ENCODE results near the gene NOTCH1. TPM values are rescaled to one million over a fixed set of nuclear protein-coding genes. Genes with fewer than 3 reads are reported as not detected.
"Not testable (repeated sequence)": the region's sequence is repeated elsewhere in the genome, so short reads cannot be mapped to it uniquely, and the experiment has no call there.

Gene NOTCH1
- total RNA-seq, 1 experiment from 2014 or later: 3.2 TPM

DNA sequence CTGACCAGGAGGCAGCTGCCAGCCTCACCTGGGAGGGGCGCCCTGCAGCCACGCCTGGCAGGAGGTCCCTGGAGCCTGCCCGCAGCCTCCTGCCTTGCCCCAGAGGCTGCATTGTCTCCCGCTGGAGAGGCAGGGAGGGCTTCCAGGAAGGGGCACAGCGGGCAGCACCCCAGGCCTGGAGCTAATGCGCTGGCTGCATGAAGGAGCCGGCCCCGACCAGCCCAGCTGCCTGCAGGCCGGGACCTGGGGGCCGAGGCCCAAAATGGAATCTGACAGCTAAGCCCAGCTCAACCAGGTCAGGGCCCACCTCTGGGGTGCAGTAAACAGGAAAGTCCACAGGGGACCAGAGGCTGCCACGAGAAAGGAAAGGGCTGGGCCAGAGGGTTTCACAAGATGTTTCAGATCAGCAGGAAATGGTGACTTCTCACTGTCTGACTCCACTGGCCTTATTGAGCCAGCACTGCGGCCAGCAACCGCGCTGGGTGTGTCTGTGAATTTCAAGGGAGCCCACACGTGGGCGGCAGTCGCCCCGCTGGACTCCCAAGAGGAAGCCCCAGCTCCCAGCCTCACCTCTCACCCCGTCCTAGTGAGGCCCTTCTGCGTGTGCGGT, 18.6 kb upstream of the NOTCH1 start:
- no peak for DNase-seq (ENCODE audit: low spot score)

DNA sequence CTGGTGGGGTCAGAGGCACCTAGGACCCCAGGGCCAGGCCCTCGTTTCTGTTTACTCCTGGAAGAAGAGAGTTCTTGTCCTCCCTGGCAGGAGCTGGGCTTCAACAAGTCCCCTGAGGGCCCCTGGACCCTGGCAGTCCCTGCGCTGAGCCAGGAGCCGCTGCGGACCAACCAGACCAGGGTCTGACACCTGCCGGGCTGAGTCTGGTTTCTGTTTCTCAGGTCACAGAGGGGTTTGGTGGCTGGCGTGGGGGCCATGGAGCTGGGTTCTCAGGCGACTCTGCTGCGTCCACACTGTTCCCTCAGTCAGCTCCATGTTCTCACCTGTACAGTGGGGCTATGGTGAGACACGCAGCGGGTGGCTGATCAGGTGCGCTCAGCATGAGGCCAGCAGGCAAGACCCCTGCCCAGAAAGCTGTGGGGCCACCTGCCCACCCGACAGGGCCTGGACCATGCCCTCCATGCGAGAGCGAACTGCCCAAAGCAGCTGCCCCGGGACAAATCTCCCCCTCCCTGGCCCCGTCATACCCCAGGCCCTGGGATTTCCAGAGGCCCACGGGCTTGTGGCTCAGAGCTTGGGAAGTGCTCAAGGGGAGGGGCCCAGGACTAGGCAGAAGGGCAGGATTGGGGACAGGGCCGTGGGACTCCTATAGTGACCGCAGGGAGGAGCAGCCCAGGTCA, 17.9 kb upstream of the NOTCH1 start:
- DNase-seq (ENCODE audit: low spot score): no peak

- DNase-seq (ENCODE audit: low spot score): no peak
Measured at GRCh38 chr9:136562746-136563495, 17.1 kb upstream of the NOTCH1 start.

DNA sequence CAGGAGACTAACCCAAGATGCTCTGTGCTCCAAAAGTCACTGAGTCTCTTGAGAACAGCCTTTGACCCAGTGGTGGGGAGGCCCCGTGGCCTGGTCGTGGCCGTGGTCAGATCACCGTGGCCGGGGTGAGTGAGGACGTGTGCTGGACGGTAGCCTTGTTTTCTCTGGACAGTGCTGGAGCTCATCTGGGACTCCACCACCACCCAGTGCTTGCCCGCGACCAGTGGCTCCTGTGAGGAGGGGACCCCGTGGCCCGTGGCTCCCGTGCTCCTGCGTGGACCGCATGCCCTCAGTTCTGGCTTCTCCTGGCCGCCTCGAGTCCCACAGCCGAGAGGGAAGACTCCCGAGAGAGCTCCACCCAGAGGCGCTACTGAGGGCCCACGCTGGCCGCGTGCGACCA, 15.9 kb upstream of the NOTCH1 start:
- no peak for DNase-seq (ENCODE audit: low spot score)

DNA sequence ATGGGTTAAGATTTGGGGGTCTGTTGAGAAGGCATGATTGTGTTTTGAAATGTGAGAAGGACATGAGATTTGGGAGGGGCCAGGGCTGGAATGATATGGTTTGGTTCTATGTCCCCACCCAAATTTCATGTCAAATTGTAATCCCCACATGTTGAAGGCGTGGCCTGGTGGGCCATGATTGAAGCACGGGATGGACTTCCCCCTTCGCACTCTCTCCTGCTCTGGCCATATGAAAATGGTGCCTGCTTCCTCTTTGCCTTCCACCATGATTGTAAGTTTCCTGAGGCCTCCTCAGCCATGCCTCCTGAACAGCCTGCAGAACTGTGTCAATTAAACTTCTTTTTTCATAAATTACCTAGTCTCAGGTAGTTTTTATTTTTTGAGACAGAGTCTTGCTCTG, 14.7 kb upstream of the NOTCH1 start:
- DNase-seq (ENCODE audit: low spot score): no peak

DNA sequence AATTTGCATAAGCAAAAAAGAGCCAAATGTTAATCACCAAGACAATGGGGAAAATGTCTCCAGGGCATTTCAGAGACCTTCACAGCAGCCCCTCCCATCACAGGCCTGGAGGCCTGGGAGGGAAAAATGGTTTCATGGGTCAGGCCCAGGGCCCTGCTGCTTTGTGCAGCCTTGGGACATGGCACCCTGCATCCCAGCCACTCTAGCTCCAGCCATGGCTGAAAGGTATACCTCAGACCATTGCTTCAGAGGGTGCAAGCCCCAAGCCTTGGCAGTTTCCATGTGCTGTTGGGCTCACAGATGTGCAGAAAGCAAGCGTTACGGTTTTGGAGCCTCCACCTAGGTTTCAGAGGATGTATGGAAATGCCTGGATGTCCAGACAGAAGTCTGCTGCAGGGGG, 13.5 kb upstream of the NOTCH1 start:
- not testable (repeated sequence) for DNase-seq (ENCODE audit: low spot score)

DNA sequence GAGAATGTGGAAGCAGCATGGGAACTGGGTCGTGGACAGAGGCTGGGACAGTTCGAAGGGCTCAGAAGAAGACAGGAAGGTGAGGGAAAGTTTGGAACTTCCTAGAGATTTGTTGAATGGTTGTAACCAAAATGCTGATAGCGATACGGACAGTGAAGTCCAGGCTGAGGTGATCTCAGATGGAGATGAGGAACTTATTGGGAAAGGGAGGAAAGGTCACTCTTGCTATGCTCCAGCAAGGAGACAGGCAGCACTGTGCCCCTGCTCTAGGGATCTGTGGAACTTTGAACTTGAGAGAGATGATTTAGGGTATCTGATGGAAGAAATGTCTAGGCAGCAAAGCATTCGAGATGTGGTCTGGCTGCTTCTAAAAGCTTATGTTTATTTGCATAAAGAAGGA, 13.0 kb upstream of the NOTCH1 start:
- not testable (repeated sequence) for DNase-seq (ENCODE audit: low spot score)

GRCh38 chr9:136558373-136558772, 12.5 kb upstream of the NOTCH1 start:
- no peak for DNase-seq (ENCODE audit: low spot score)

GRCh38 chr9:136557036-136557435, 11.2 kb upstream of the NOTCH1 start:
- DNase-seq (ENCODE audit: low spot score): no peak

DNA sequence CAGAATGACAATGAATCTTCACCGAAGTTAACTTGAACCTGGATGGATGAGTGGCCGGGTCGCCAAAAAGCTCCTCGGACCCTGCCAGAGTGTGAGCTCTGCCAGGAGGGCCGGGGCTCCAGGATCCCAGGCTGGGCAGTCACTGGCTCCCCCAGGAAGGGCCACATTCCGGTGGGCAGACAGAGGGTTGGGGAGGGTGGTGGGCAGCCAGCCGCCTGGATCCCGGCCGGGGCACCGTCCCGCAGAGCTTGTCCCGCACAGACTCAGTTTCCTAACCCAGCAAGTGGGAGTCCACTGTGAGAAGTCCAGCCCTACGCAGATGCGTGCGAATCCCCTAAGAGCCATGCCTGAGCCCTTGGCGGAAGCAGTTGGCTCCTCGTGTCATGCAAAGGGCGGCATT, 10.3 kb upstream of the NOTCH1 start:
- no peak for DNase-seq (ENCODE audit: low spot score)

GRCh38 chr9:136554870-136555269, 9.0 kb upstream of the NOTCH1 start:
- no peak for DNase-seq (ENCODE audit: low spot score)

DNA sequence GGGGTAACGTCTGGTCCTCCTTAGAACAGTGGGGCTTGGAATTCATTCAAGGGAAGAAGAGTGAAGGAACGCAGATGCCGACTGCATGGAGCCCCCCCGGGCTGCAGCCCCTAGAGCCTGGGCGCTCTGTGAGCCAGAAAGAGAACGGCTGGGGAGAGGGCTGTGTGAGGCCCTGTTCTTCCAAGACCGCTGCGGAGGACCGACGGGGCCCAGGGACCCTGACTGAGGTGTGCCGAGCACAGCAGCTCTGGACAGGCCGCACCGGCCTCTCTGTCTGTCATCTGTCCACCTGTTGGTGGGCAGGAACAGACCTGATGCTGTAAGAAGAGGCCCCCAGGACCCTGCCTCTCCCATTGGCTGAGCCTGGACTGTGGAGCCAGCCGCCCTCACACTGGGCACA, 7.7 kb upstream of the NOTCH1 start:
- no peak for DNase-seq (ENCODE audit: low spot score)

GRCh38 chr9:136552117-136552703, 6.4 kb upstream of the NOTCH1 start:
- no peak for DNase-seq (ENCODE audit: low spot score)

DNA sequence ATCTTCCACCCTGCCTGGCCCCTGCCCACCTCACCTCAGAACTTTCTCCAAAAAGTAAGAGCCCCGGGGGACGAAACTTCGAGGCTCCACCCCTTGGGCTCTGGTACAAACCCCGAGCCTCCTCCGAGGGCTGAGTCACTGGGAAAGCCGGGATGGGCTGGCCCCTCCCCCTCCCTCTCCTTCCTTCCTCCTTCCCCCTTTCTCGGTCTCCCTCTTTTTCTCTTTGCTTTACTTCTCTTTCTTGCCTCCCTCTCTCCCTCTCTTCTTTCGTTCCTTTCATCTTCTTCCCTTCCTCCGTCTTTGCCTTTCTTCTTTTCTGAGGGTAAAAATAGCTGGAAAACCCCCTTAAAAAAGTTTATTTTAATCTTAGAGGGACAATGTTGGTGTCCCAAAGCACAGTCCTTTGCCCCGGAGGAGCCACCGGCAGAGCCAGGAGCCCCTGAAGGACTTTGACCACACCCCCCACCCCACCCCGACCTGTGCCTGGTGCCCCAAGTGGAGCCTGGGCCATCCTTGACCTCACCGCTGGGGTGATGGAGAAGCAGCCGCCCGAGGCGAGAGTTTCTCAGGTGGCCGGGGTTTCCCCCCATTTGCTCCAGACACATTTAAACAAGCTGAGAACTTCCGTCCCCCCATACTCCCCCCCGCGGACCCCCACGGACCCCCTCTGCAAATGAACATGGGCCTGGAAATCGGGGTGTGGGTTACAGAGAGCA, 5.7 kb upstream of the NOTCH1 start:
- peak; percentile 70 for DNase-seq (ENCODE audit: low spot score)

DNA sequence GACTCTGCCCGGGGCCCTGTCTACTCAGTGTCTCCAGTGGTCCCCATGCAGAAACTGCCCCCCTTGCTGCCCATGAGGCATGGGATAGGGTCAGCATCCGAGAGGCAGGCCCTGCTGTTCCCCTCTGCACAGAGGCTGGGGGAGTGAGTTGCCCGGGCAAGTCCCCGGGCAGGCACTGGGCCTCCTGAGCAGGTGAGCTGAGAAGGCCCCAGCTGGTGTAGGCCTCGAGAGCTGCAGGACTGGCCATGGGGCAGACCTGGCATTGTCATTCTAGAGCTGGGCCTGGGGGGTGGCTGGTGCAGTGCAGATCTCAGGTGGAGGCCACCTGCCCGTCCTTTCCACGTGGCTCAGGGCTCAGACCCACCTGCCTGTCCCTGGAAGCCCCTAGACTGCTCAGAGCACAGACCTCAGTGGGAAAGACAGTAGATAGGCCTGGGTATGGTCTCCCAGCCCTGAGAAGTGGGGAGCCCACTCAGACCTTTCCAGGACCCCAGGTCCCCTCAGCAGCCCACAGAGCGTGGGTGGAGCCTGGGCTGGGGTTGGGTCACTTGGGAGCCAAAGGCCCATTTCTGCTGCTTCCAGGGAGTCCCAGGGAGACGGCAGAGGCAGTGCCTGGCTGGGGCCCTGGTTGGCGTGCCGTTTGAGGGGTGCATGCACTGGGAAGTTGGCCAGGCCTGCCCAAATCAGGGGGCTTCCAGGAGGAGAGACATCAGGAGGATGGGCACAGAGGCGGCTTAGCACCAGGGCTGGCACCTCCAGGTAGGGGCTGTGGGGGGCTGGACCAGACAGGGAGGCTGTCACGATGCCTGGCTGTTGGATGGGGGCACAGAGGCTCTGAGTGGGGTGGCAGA, 4.8 kb upstream of the NOTCH1 start:
- no peak for DNase-seq (ENCODE audit: low spot score)

DNA sequence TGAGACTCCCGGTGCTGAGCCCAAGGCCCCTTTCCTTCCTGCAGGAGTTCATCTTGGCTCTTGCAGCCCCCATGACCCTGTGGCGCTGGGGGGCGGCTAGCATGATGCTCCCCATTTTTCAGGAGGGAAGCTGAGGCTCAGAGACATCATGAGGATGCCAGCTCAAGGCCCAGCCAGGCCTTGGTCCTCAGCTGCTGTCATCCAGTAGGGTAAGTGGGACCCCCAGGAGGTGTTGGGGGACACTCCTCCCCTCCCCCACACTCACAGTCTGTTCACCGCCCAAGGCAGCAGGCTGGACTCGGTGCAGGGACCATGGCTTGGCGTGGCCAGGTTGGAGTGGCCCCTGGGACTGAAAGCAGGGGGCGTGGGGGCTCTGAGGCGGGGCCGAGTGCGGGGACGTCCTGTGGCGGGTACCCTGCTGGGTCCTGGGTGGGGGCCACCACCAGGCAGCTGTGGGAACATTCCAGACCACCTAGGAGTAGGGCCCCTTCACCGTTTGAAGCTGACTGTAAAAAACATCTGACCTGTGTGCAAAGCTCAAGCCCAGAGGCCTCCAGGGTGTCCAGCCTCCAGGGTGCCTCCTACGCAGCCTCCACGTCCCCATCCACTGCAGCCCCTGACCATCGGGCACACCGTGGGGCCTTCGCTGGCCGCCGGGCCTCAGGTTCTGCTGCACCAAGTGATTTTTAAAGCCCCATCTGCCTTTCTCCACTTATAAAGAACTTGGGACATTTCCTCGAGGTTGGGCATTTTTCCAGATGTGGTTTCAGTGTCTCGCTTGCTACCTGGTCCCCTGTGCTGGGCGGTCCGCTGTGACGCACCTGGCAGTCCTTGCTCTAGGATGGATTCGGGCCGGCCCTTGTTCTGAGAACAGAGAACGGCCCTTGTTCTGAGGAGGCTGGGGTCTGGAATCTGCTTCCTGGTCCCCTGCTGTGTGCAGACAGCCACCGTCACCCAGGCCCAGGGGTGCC, 3.4 kb upstream of the NOTCH1 start:
- DNase-seq (ENCODE audit: low spot score): no peak

DNA sequence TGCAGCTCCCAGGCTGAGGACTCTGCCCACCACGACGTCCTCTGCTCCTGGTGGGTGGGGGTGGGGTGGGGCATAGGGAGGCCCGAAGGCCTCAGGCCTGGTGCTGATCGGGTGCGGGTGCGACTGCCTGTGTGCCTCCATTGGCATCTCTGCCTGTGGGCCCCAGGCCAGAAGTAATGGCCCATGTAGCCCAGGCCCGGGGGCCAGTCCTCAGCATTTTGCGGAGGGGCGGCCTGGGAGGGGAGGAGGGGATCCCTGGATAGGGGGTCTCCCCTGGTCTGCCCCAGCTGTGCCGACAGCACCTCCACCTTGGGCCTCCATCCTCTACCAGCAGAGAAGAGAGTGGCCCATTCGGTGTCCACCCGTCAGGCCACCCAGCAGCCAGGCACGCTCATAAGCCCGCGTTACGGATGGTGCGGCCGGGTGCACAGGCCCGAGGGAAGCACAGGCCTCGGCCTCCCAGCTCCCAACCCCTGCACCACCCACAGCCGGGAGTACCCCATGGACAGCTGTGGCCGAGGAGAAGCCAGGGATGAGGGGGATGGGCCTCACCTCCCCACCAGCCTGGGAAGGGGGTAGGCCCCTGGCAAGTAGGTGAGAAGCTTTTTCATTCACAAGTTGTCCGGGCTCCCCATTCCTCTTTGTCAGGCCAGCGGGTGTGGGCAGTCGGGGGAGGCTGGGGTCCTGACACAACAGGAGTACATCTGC, 1.8 kb upstream of the NOTCH1 start:
- DNase-seq (ENCODE audit: low spot score): no peak

- DNase-seq (ENCODE audit: low spot score): peak; percentile 46
Measured at GRCh38 chr9:136546697-136547501, 1.1 kb upstream of the NOTCH1 start.

DNA sequence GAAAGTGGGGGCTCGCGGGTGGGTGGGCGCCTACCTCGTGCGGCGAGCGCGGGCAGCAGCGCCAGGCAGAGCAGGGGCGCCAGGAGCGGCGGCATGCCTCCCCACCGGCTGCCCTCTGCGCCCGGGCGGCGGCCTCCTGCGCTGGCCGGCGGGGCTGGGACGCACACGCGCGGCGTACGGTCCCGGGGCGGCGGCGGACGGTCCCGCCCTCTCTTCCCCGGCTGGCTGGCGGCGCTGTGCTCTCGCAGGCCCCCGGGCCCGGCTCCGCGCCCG, 220 bp downstream of the NOTCH1 start:
- no peak for DNase-seq (ENCODE audit: low spot score)
